GM19025 (cell line): Measurements from ENCODE around the gene STK38.
"Not testable (repeated sequence)": the region's sequence is repeated elsewhere in the genome, so short reads cannot be mapped to it uniquely, and the experiment has no call there.

Source experiments
- ATAC-seq: cut with Tn5 transposase; IDR thresholded peaks from one replicate; pipeline ENCODE4 v1.9.1; 2021; ENCODE audit warnings: mild to moderate bottlenecking, low read depth, moderate library complexity; ENCODE audit not compliant: unreplicated experiment

The STK38 gene

GRCh38 chr6:36546920-36547645, at the start of gene STK38:
TSS of gene STK38 (minus strand) at chr6:36547479. CDS start at chr6:36540202, 7,277 bp downstream.
- ATAC-seq, result peak; percentile 68

GRCh38 chr6:36596356-36596755, 49.1 kb upstream of the STK38 start:
- ATAC-seq, result no peak

GRCh38 chr6:36594816-36595643, 47.8 kb upstream of the STK38 start:
- ATAC-seq, result no peak

DNA sequence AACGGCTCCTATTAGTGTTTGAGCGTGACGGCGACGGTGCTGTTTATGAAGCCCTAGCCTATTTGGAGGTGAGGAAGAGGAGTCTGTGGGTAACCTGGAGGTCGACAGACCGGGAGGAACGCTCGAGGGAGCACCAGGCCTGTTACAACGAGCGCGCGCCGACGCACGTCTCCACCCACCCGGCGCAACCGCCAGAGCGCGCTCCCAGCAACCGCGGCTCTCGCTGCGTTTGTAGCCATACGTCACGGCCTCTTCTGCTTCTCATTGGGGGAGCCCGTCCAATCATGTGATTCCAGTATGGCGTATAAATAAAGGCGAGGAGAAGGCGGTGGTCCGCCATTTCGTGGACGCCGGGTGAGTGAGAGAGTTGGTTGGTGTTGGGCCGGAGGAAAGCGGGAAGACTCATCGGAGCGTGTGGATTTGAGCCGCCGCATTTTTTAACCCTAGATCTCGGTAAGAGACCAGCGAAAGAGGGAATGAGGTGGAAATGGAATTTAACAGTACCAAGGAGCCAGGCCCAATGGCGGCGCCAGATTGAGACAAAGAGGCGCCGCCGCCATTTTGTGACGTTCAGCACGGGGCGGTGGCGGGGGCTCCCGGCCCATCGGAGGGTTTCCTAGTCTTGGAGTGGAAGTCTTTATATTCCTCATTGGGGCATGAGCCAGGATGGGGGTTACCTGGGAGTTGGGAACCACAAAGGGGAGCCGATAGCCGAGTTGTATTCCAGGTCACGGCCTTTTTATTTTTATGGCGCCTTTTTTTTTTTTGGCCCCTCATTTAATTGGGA, 46.9 kb upstream of the STK38 start, which contains the start of gene SRSF3:
SRSF3 (plus strand) TSS at position 334 of the 787 bp plus-strand sequence. CDS start 2,401 bp downstream, outside the sequence.
- ATAC-seq, result peak; percentile 71

GRCh38 chr6:36593569-36594028, 46.3 kb upstream of the STK38 start:
- peak; percentile 20 for ATAC-seq

DNA sequence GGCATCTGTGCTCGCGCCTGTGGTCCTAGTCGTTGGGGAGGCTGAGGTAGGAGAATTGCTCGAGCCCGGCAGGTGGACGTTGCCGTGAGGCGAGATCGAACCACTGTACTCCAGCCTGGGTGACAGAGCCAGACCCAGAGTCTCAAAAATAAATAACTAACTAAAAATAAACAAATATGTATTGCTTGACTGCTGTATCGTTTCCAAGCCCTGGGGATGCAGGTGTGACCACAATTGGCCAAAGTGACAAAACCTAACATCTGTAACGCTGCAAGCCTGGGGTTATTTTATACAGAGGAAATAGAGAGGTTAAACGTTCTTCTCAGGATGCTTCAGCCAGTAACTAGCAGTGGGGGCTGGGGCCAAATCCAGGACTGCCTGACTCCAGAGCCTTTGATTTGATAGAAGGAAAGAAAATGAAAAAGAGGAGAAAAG, 45.0 kb upstream of the STK38 start:
- peak; percentile 45 for ATAC-seq

DNA sequence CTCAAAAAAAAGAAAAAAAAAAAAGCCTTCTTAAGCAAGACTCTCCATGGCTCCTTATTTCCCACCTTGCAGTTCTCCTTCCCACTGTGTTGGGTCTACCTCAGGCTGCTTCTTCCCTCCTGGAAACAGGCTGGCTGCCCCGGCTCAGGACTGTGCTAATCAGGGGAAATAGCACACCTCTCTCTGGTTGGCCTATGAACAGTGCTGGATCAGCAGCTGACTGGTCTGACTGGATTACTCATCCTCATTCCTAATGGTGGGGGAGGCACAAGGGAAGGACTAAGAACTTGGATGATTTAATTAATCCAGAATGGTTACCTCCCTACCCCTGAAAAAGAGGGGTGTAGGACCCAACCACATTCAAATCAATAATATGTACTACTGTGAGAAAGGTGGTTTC, 43.0 kb upstream of the STK38 start:
- ATAC-seq, result no peak

DNA sequence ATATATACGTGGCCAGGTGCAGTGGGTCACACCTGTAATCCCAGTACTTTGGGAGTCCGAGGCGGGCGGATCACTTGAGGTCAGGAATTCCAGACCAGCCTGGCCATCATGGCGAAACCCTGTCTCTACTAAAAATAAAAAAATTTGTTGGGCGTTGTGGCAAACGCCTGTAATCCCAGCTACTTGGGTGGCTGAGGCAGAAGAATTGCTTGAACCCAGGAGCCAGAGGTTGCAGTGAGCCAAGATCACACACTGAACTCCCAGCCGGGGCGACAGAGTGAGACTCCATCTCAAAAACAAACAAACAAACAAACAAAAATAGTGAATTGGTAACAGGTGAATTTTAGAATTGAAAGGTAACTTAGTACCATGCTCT, 41.7 kb upstream of the STK38 start:
- not testable (repeated sequence) for ATAC-seq

DNA sequence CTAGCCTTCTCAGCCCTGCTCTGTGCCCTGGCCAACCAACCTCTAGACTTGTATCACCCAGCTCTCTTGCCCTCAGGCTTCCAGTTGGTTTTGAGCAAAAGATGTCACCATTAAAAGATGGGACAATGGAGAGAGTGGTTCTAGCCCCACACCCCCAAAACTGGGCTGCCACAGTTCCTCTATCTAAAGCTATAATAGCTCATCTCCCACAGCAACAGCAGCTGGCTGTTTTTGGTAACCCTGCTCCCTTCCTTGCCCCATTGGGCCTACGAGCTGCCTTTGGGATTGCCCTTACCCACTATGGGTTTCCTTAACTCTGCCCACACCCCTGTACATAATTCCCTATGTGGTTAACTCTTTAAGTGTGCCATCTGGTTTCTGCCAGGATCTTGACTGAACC, 39.3 kb upstream of the STK38 start:
- ATAC-seq, result no peak

DNA sequence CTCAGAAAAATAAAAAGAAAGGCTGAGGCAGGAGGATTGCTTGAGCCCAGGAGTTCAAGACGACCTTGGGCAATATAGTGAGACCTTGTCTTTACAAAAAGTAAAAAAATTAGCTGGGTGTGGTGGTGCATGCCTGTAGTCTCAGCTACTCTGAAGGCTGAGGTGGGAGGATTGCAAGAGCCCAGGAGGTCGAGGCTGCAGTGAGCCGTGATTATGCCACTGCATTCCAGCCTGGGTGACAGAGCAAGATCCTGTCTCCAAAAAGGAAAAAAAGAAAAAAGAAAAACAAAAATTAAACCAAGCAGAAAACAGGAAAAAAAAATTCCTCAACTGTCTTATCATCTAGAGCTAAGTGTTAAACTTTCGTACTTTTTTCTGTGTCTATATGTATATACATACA, 34.4 kb upstream of the STK38 start:
- ATAC-seq, result no peak

DNA sequence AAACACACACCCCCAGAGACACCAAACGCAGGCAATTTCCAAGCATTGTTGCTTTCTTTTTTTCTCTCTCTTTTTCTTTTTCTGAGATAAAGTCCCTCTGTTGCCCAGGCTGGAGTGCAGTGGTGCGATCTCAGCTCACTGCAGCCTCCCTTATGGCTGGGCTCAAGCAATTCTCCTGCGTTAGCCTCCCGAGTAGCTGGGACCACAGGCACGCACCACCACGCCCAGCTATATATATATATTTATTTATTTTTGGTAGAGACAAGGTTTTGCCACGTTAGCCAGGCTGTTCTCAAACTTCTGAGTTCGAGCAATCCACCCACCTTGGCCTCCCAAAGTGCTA, 32.9 kb upstream of the STK38 start:
- ATAC-seq, result no peak

- ATAC-seq, result no peak
These were observed 31.2 kb upstream of the STK38 start for GRCh38 chr6:36578431-36578830.

GRCh38 chr6:36578030-36578429, 30.8 kb upstream of the STK38 start:
- no peak for ATAC-seq

- ATAC-seq, result no peak
These were observed 30.0 kb upstream of the STK38 start for GRCh38 chr6:36577301-36577700.

GRCh38 chr6:36576578-36576977, 29.3 kb upstream of the STK38 start:
- ATAC-seq, result no peak

DNA sequence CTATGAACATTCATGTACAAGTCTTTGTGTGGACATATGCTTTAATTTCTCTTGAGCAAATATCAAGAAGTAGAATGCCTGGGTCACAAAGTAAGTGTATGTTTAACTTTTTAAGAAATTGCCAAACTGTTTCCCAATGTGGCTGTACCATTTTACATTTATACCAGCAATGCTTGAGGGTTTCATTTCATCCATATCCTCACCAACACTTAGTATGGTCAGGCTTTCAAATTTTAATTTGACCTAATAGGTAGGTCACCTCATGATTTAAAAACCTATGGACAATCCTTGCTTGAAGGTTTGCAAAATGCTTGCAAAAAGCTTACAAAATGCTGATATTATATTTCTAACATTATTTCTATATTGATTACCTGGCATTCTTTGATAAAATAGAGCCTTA, 27.4 kb upstream of the STK38 start:
- no peak for ATAC-seq

GRCh38 chr6:36572353-36573311, 25.4 kb upstream of the STK38 start:
- ATAC-seq, result not testable (repeated sequence)

DNA sequence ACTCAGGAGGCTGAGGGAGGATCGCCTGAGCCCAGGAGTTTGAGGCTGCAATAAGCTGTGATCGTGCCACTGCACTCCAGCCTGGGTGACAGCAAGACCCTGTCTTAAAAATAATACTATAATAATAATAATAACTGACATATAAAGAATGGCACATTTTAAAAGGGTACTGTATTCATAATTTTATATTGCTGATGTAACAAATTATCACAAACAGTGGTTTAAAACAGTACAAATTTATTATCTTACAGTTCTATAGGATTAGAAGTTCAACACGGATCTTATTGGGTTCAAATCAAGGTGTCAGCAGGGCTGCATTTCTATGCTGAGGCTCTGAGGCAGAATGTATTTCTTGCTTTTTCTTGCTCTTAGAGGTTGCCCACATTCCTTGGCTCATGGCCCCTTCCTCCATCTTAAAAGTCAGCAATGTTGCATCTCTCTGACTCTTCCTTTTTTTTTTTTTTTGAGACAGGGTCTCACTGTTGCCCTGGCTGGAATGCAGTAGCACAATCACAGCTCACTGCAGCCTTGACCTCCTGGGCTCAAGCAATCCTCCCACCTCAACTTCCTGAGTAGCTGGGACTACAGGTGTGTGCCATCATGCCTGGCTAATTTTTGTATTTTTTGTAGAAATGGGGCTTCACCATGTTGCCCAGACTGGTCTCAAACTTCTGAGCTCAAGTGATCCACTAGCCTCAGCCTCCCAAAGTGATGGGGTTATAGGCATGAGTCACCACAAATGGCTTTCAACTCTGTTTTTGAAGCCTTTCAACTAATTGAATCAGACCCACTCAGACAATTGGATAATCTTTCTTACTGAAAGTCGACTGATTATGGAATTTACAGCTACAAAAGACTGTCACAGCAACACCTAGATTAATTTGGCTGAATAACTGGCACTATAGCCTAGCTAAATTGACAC, 24.1 kb upstream of the STK38 start:
- no peak for ATAC-seq

GRCh38 chr6:36570264-36570663, 23.0 kb upstream of the STK38 start:
- ATAC-seq, result no peak
